ENCODE data around the gene DIRAS1. TPM values are rescaled to one million over a fixed set of nuclear protein-coding genes. Genes with fewer than 3 reads are reported as not detected.

The DIRAS1 gene
- polyA plus RNA-seq, 2 of the 4 experiments (the other 2 are of a cell fraction) = 2.5 to 4.3 TPM

- POLR2A ChIA-PET = no interaction called here
- Histone ChIP-seq H3K4me1 (no peaks in the 10 kb centered on the region), H3K27ac (no peak overlapping the region), H3K9me3 (no peaks in the 10 kb centered on the region), H3K4me2 (no peak overlapping the region), H3K4me3 (no peak overlapping the region)
- CTCF ChIA-PET = no interaction called here
- no peak for DNase-seq (ENCODE audit: low read depth in 1 of 2, low spot score in 1 of 2)
- TF ChIP-seq CBX8 (IDR thresholded peaks at IDR 0.05) = no peak
- TF ChIP-seq EHMT2 (IDR thresholded peaks at IDR 0.05; ENCODE audit: low read depth) = no peak
- TF ChIP-seq RCOR1 (IDR thresholded peaks at IDR 0.05; ENCODE audit: low read depth, low read length) = no peak
- TF ChIP-seq FOXS1 (CRISPR knock-in tag; IDR thresholded peaks at IDR 0.05) = no peak
- no peak for TF ChIP-seq GATA3 (IDR thresholded peaks at IDR 0.05; ENCODE audit: borderline replicate concordance)
- no peak for TF ChIP-seq CEBPB (IDR thresholded peaks at IDR 0.05)
- no peak for TF ChIP-seq SREBF2 (IDR thresholded peaks at IDR 0.05)
- TF ChIP-seq FOSL2 (IDR thresholded peaks at IDR 0.05) = no peak
- no peak for TF ChIP-seq FOSL2 (CRISPR knock-in tag; IDR thresholded peaks at IDR 0.05)
- no peak for TF ChIP-seq TP53 (CRISPR knock-in tag; IDR thresholded peaks at IDR 0.05)
- no peak for TF ChIP-seq CHD2 (IDR thresholded peaks at IDR 0.05; ENCODE audit: low read length, partially characterized antibody)
- no peak for TF ChIP-seq POLR2A (IDR thresholded peaks at IDR 0.05; ENCODE audit: low read length)
- TF ChIP-seq HDAC2 (IDR thresholded peaks at IDR 0.05) = no peak
- TF ChIP-seq MYC (IDR thresholded peaks at IDR 0.05; ENCODE audit: borderline replicate concordance, low read length) = no peak
- TF ChIP-seq NFE2L2 (conservative IDR thresholded peaks at IDR 0.05; ENCODE audit: low read length) = no peak
- TF ChIP-seq E2F6 (IDR thresholded peaks at IDR 0.05; ENCODE audit: borderline replicate concordance, low read depth) = no peak
- TF ChIP-seq HOXB13 (CRISPR knock-in tag; IDR thresholded peaks at IDR 0.05; ENCODE audit: low read depth) = no peak
- no peak for TF ChIP-seq ZNF302 (CRISPR knock-in tag; IDR thresholded peaks at IDR 0.05)
- no peak for TF ChIP-seq JUN (IDR thresholded peaks at IDR 0.05)
- TF ChIP-seq BCL3 (IDR thresholded peaks at IDR 0.05) = no peak
- FAIRE-seq = no peak
- no peak for ATAC-seq
- WGBS (ENCODE audit: missing lambda C conversion rate) = 58% methylated on average over 6 of the region's 6 CpGs
Measured at GRCh38 chr19:2703691-2704216, 17.4 kb downstream of the DIRAS1 start.

- CTCF ChIA-PET = interaction anchor here (1.6 kb wide), 1 partner anchor 55 kb away, joined by 3 read pairs; no protein-coding TSS in a partner anchor
- H3K9me3 ChIP-seq = no peaks in the 10 kb centered on the region
- no peaks in the 10 kb centered on the region for H3K4me1 ChIP-seq
- no peak for ATAC-seq
- 50% methylated on average over 5 of the region's 5 CpGs for WGBS (ENCODE audit: missing lambda C conversion rate)
- POLR2A ChIA-PET = no interaction called here
- H3K4me2 ChIP-seq = peak overlapping the region; percentile 78
- peak overlapping the region in 1 of 2 experiments; percentile 32; a peak in 1 of 6 replicates for H3K27ac ChIP-seq
- DNase-seq (ENCODE audit: low read depth in 1 of 2, low spot score in 1 of 2) = no peak
- H3K4me3 ChIP-seq = peak overlapping the region; percentile 49
- TF ChIP-seq RCOR1 (IDR thresholded peaks at IDR 0.05; ENCODE audit: low read depth, low read length) (no peak), ATOH8 (CRISPR knock-in tag; IDR thresholded peaks at IDR 0.05; ENCODE audit: low read depth) (no peak), RFX5 (IDR thresholded peaks at IDR 0.05) (no peak), CHD4 (IDR thresholded peaks at IDR 0.05; ENCODE audit: borderline replicate concordance) (peak; percentile 44; the same call in 1 of the 2 replicates), HEYL (CRISPR knock-in tag; IDR thresholded peaks at IDR 0.05) (no peak)
- no peak for FAIRE-seq
Measured at GRCh38 chr19:2703077-2703437, 18.1 kb downstream of the DIRAS1 start.

All from A549 (cell line).